ENCODE data around the gene AKR1B1.

AKR1B1 gene

GRCh38 chr7:134469622-134470021 lies 10.7 kb upstream of the AKR1B1 start:
- Histone ChIP-seq H3F3A (ENCODE audit: low read depth) (no peaks in the 10 kb centered on the region), H4K20me1 (ENCODE audit: insufficient read depth, low read length, poor library complexity, severe bottlenecking) (no peaks in the 10 kb centered on the region), H3K9ac (ENCODE audit: low read depth, low read length, poor library complexity, severe bottlenecking) (no peak overlapping the region), H2AFZ (ENCODE audit: low read length) (no peak overlapping the region), H3K27me3 (ENCODE audit: insufficient read depth, low read length, poor library complexity, severe bottlenecking) (no peaks in the 10 kb centered on the region), H3K9me3 (ENCODE audit: insufficient read depth, low read depth, low read length) (peaks cover 1% of the 10 kb centered on the region; the same call in 1 of the 2 replicates), H3K36me3 (ENCODE audit: insufficient read depth, low read length) (no peaks in the 10 kb centered on the region), H3K4me3 (ENCODE audit: low read length, poor library complexity, severe bottlenecking) (no peak overlapping the region), H3K9me2 (replicated peaks; ENCODE audit: low read depth, low read length) (no peaks in the 10 kb centered on the region), H3K79me2 (ENCODE audit: insufficient read depth, low read length) (no peaks in the 10 kb centered on the region), H3K4me1 (ENCODE audit: insufficient read depth, low read length, poor library complexity, severe bottlenecking) (no peaks in the 10 kb centered on the region), H3K4me2 (ENCODE audit: low read depth, low read length, poor library complexity, severe bottlenecking) (no peak overlapping the region)
- TF ChIP-seq EZH2phosphoT487 (IDR thresholded peaks at IDR 0.05; ENCODE audit: borderline replicate concordance) = no peak
- no peak for TF ChIP-seq CTCF (conservative IDR thresholded peaks at IDR 0.05; ENCODE audit: low read length)

DNA sequence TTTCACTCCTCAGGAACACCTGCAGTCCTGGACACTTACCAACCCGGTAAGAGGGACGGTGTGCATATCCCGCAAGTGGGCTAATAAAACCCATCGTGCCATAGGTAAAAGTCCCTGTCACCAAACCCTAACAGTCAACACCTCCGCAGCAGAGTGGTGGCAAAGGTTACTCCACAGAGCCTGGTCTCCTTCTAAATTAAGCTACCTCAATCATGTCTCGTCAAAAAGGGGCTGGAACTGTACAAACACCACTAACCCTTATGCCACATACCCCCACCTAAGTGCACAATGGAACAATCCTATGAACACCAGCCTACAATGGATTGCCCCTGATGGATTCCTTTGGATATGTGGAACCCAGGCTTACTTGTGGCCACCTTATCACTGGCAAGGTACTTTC lies 9.6 kb upstream of the AKR1B1 start:
- H3K79me2 ChIP-seq (ENCODE audit: insufficient read depth, low read length) = no peaks in the 10 kb centered on the region
- no peaks in the 10 kb centered on the region for H3K9me2 ChIP-seq (replicated peaks; ENCODE audit: low read depth, low read length)
- TF ChIP-seq EZH2phosphoT487 (IDR thresholded peaks at IDR 0.05; ENCODE audit: borderline replicate concordance) (no peak), CTCF (conservative IDR thresholded peaks at IDR 0.05; ENCODE audit: low read length) (no peak)
- H3K4me2 ChIP-seq (ENCODE audit: low read depth, low read length, poor library complexity, severe bottlenecking) = no peak overlapping the region
- peaks cover 9% of the 10 kb centered on the region for H3K9me3 ChIP-seq (ENCODE audit: insufficient read depth, low read depth, low read length)
- no peaks in the 10 kb centered on the region for H4K20me1 ChIP-seq (ENCODE audit: insufficient read depth, low read length, poor library complexity, severe bottlenecking)
- no peaks in the 10 kb centered on the region for H3K36me3 ChIP-seq (ENCODE audit: insufficient read depth, low read length)
- no peak overlapping the region for H3K4me3 ChIP-seq (ENCODE audit: low read length, poor library complexity, severe bottlenecking)
- no peak overlapping the region for H2AFZ ChIP-seq (ENCODE audit: low read length)
- H3K4me1 ChIP-seq (ENCODE audit: insufficient read depth, low read length, poor library complexity, severe bottlenecking) = no peaks in the 10 kb centered on the region
- H3K27me3 ChIP-seq (ENCODE audit: insufficient read depth, low read length, poor library complexity, severe bottlenecking) = no peaks in the 10 kb centered on the region
- H3K9ac ChIP-seq (ENCODE audit: low read depth, low read length, poor library complexity, severe bottlenecking) = no peak overlapping the region
- H3F3A ChIP-seq (ENCODE audit: low read depth) = no peaks in the 10 kb centered on the region

DNA sequence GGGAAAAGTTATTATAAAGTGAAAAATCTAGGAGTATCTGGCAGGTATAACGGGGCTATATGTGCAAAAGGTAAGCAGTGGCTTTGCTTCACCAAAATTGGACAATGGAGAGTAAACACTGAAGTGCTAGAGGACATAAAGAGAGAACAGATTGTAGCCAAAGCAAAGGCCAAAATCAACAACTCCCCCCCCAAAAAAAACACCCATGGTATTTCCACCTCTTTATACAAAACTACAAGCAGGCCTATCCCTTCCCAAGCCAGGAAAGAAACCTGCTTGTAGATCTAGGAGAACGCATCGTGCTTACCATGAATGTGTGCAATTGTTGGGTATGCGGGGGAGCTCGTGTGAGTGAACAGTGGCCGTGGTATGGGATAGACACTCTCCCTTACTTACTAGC lies 9.2 kb upstream of the AKR1B1 start:
- Histone ChIP-seq H3K9ac (ENCODE audit: low read depth, low read length, poor library complexity, severe bottlenecking) (no peak overlapping the region), H3K9me2 (replicated peaks; ENCODE audit: low read depth, low read length) (no peaks in the 10 kb centered on the region)

More for the DNA sequence above, 9.2 kb upstream of the AKR1B1 start:
- Histone ChIP-seq H3K79me2 (ENCODE audit: insufficient read depth, low read length) (no peaks in the 10 kb centered on the region), H3K36me3 (ENCODE audit: insufficient read depth, low read length) (no peaks in the 10 kb centered on the region), H3K4me1 (ENCODE audit: insufficient read depth, low read length, poor library complexity, severe bottlenecking) (no peaks in the 10 kb centered on the region), H4K20me1 (ENCODE audit: insufficient read depth, low read length, poor library complexity, severe bottlenecking) (no peaks in the 10 kb centered on the region), H2AFZ (ENCODE audit: low read length) (no peak overlapping the region), H3K9me3 (ENCODE audit: insufficient read depth, low read depth, low read length) (peaks cover 9% of the 10 kb centered on the region), H3K4me2 (ENCODE audit: low read depth, low read length, poor library complexity, severe bottlenecking) (no peak overlapping the region), H3K4me3 (ENCODE audit: low read length, poor library complexity, severe bottlenecking) (no peak overlapping the region), H3F3A (ENCODE audit: low read depth) (no peaks in the 10 kb centered on the region), H3K27me3 (ENCODE audit: insufficient read depth, low read length, poor library complexity, severe bottlenecking) (no peaks in the 10 kb centered on the region)
- TF ChIP-seq EZH2phosphoT487 (IDR thresholded peaks at IDR 0.05; ENCODE audit: borderline replicate concordance) = no peak
- no peak for TF ChIP-seq CTCF (conservative IDR thresholded peaks at IDR 0.05; ENCODE audit: low read length)

All from Loucy (cell line).